Kidney (tissue), 14 donors: ENCODE measurements around the gene PRUNE2. TPM values are rescaled to one million over a fixed set of nuclear protein-coding genes. Genes with fewer than 3 reads are reported as not detected.

Experiments used
- DNase-seq, 5 donors: peaks; one replicate each; pipeline ENCODE4 v3.0.0-alpha.2; 2013 to 2020
- FAIRE-seq: peaks from 2 replicates; lab custom pipeline; 2012; peaks lifted over from hg19 to GRCh38; lab: Jason Lieb, UNC
- H3K27ac ChIP-seq, 2 donors: one replicate each; pipeline ENCODE4 v1.7.0; 2013; ENCODE audit warnings: low read depth in 2 of 2, low read length in 2 of 2, inconsistent platforms in 1 of 2
- H3K27me3 ChIP-seq: one replicate; pipeline ENCODE4 v1.7.1; 2013; ENCODE audit warnings: low read length, inconsistent platforms; ENCODE audit not compliant: control insufficient read depth, insufficient read depth
- H3K36me3 ChIP-seq, 3 donors: one replicate each; pipeline versions ENCODE4 v1.7.0 to v1.7.1; 2013; ENCODE audit warnings: low read length in 3 of 3, control low read depth in 1 of 3, inconsistent platforms in 1 of 3; ENCODE audit not compliant: insufficient read depth in 3 of 3, control insufficient read depth in 2 of 3
- H3K4me1 ChIP-seq, 3 donors: one replicate each; pipeline versions ENCODE4 v1.7.0 to v1.7.1; 2013; ENCODE audit warnings: low read length in 3 of 3, inconsistent platforms in 1 of 3, low read depth in 1 of 3; ENCODE audit not compliant: control insufficient read depth in 2 of 3, insufficient read depth in 2 of 3
- H3K4me3 ChIP-seq, 3 donors: one replicate each; pipeline versions ENCODE4 v1.7.0 to v1.8.1; 2013; ENCODE audit warnings: low read length in 3 of 3, control low read depth in 1 of 3, inconsistent platforms in 1 of 3
- H3K9ac ChIP-seq, 3 donors: one replicate each; pipeline versions ENCODE4 v1.7.0 to v1.7.1; 2013; ENCODE audit warnings: low read length in 3 of 3, control low read depth in 1 of 3, inconsistent platforms in 1 of 3
- H3K9me3 ChIP-seq, 3 donors: one replicate each; pipeline versions ENCODE4 v1.7.0 to v1.7.1; 2013; ENCODE audit warnings: low read length in 3 of 3, control low read depth in 1 of 3, inconsistent platforms in 1 of 3; ENCODE audit not compliant: control insufficient read depth in 2 of 3, insufficient read depth in 1 of 3
- CTCF ChIP-seq: IDR thresholded peaks from 3 replicates; pipeline ENCODE4 v1.5.1; 2012; ENCODE audit warnings: mild to moderate bottlenecking, moderate library complexity, borderline replicate concordance; ENCODE audit not compliant: insufficient read depth; ENCODE audit errors: extremely low read depth
- intact Hi-C: fragments of 100-400 bp; cut with DNase I; formaldehyde crosslinking; loops from one replicate; pipeline ENCODE4 v1.11.1; 2022
- polyA plus RNA-seq: library from polyadenylated mRNA; stranded (reverse); fragments of 350-450 nt; fragmentation: Illumina TruSeq; extraction: RNeasy Lipid Tissue Mini Kit (QIAGEN cat#74804); gene quantifications from one replicate; pipeline ENCODE4 v1.2.3, GENCODE V29; 2014; ENCODE audit warnings: low read depth, low replicate concordance; ENCODE audit not compliant: insufficient read depth
- total RNA-seq: library from RNA; stranded (reverse); fragmentation: NEBNext Ultra II Directional; extraction: Animal tissue kit (Norgen Biotek cat#: 25700); gene quantifications from one replicate; pipeline ENCODE4 v1.2.1, GENCODE V29; 2021
- donor health status: control.
- donor health status: control.
- donor health status: control.
- donor health status: control.
- donor health status: control.
- donor health status: DM: yes; HTN: yes; CAD: no.
- donor health status: Normal renal cell carcinoma (clear cell type).

PRUNE2 gene
- total and polyA plus RNA-seq, 2 donors from 2014 or later = 12.6 to 65.1 TPM

- H3K9me3 ChIP-seq = peaks cover 0 to 6% (median 0%) of the 10 kb centered on the region in 3 donors
- DNase-seq = no peak
- no peak for TF ChIP-seq CTCF
Observed at GRCh38 chr9:76921165-76921564, 15.3 kb upstream of the PRUNE2 start.

GRCh38 chr9:76917299-76917698 is 11.4 kb upstream of the PRUNE2 start:
- intact Hi-C loops = no loop called here
- no peak for FAIRE-seq

More at GRCh38 chr9:76921165-76921564, 15.3 kb upstream of the PRUNE2 start:
- no peaks in the 10 kb centered on the region for H3K36me3 ChIP-seq
- no peaks in the 10 kb centered on the region for H3K27me3 ChIP-seq
- H3K4me3 ChIP-seq = no peak overlapping the region
- no peak for FAIRE-seq
- intact Hi-C loops = no loop called here
- H3K9ac ChIP-seq = no peak overlapping the region
- H3K27ac ChIP-seq = no peak overlapping the region
- no peaks in the 10 kb centered on the region for H3K4me1 ChIP-seq

GRCh38 chr9:76916231-76916630 is 10.3 kb upstream of the PRUNE2 start:
- H3K9ac ChIP-seq = no peak overlapping the region
- peaks cover 0 to 9% (median 5%) of the 10 kb centered on the region in 3 donors for H3K4me1 ChIP-seq
- no peak for DNase-seq
- no peak overlapping the region for H3K27ac ChIP-seq
- H3K36me3 ChIP-seq = no peaks in the 10 kb centered on the region
- no peaks in the 10 kb centered on the region for H3K9me3 ChIP-seq
- intact Hi-C loops = no loop called here
- H3K4me3 ChIP-seq = no peak overlapping the region
- FAIRE-seq = no peak
- no peak for TF ChIP-seq CTCF
- H3K27me3 ChIP-seq = no peaks in the 10 kb centered on the region

More at GRCh38 chr9:76917299-76917698, 11.4 kb upstream of the PRUNE2 start:
- no peak for DNase-seq
- no peak for TF ChIP-seq CTCF
- Histone ChIP-seq H3K9me3 (no peaks in the 10 kb centered on the region), H3K4me1 (peaks cover 0 to 9% (median 2%) of the 10 kb centered on the region in 3 donors), H3K27me3 (no peaks in the 10 kb centered on the region), H3K36me3 (no peaks in the 10 kb centered on the region), H3K9ac (no peak overlapping the region), H3K27ac (no peak overlapping the region), H3K4me3 (no peak overlapping the region)

- FAIRE-seq (no peak), DNase-seq (no peak)
- H3K27me3 ChIP-seq = no peaks in the 10 kb centered on the region
- H3K4me3 ChIP-seq = no peak overlapping the region
- H3K4me1 ChIP-seq = peaks cover 0 to 9% (median 5%) of the 10 kb centered on the region in 3 donors
- intact Hi-C loops = no loop called here
- no peak overlapping the region for H3K9ac ChIP-seq
- H3K9me3 ChIP-seq = no peaks in the 10 kb centered on the region
- H3K27ac ChIP-seq = peak overlapping the region in 1 of 2 donors; percentile 52
- no peaks in the 10 kb centered on the region for H3K36me3 ChIP-seq
- TF ChIP-seq CTCF = no peak
Observed at GRCh38 chr9:76913467-76913866, 7.6 kb upstream of the PRUNE2 start.
